Measurements from ENCODE around the gene RMDN3.

GRCh38 chr15:40769274-40770146, 14.5 kb upstream of the RMDN3 start, which contains the start of gene C15orf62:
- TF ChIP-seq, protein P1, sequence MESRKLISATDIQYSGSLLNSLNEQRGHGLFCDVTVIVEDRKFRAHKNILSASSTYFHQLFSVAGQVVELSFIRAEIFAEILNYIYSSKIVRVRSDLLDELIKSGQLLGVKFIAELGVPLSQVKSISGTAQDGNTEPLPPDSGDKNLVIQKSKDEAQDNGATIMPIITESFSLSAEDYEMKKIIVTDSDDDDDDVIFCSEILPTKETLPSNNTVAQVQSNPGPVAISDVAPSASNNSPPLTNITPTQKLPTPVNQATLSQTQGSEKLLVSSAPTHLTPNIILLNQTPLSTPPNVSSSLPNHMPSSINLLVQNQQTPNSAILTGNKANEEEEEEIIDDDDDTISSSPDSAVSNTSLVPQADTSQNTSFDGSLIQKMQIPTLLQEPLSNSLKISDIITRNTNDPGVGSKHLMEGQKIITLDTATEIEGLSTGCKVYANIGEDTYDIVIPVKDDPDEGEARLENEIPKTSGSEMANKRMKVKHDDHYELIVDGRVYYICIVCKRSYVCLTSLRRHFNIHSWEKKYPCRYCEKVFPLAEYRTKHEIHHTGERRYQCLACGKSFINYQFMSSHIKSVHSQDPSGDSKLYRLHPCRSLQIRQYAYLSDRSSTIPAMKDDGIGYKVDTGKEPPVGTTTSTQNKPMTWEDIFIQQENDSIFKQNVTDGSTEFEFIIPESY (CRISPR knock-in tag; IDR thresholded peaks at IDR 0.05) = peak; percentile 54
- no peak for TF ChIP-seq ESRRA (IDR thresholded peaks at IDR 0.05; ENCODE audit: borderline replicate concordance, low read depth)
- TF ChIP-seq, protein P2, sequence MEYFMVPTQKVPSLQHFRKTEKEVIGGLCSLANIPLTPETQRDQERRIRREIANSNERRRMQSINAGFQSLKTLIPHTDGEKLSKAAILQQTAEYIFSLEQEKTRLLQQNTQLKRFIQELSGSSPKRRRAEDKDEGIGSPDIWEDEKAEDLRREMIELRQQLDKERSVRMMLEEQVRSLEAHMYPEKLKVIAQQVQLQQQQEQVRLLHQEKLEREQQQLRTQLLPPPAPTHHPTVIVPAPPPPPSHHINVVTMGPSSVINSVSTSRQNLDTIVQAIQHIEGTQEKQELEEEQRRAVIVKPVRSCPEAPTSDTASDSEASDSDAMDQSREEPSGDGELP (CRISPR knock-in tag; IDR thresholded peaks at IDR 0.05; ENCODE audit: borderline replicate concordance) = no peak

Data from K562 (cell line).